B cell (primary cell): ENCODE data around the gene IPO13.

ENCODE experiments used
- CTCF ChIP-seq: fragments of 200-600 bp; IDR thresholded peaks from one replicate; pipeline ENCODE4 v1.8.0; 2022; ENCODE audit warnings: antibody characterized with exemption, mild to moderate bottlenecking
- EZH2 ChIP-seq: IDR thresholded peaks from 2 replicates; pipeline ENCODE4 v1.6.1; 2012; ENCODE audit warnings: borderline replicate concordance, low read depth, mild to moderate bottlenecking, moderate library complexity, low read length; ENCODE audit not compliant: insufficient read depth, poor library complexity, severe bottlenecking

DNA sequence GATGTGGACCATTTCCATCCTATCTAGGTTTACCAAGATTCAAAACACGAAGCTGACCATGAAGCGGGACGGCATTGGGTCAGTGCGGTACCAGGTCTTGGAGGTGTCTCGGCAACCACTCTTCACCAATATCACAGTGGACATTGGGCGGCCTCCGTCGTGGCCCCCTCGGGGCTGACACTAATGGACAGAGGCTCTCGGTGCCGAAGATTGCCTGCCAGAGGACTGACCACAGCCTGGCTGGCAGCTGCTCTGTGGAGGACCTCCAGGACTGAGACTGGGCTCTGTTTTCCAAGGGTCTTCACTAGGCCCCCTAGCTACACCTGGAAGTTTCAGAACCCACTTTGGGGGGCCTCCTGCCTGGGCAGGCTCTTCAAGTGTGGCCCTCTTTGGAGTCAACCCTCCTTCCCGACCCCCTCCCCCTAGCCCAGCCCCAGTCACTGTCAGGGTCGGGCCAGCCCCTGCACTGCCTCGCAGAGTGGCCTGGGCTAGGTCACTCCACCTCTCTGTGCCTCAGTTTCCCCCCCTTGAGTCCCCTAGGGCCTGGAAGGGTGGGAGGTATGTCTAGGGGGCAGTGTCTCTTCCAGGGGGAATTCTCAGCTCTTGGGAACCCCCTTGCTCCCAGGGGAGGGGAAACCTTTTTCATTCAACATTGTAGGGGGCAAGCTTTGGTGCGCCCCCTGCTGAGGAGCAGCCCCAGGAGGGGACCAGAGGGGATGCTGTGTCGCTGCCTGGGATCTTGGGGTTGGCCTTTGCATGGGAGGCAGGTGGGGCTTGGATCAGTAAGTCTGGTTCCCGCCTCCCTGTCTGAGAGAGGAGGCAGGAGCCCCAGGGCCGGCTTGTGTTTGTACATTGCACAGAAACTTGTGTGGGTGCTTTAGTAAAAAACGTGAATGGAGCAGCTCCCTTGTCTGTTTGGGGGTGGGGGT lies 43.8 kb downstream of the IPO13 start:
- TF ChIP-seq CTCF: no peak
- no peak for TF ChIP-seq EZH2
